Stomach (tissue), 4 donors: ENCODE measurements around the gene MYZAP.

Experiments used
- POLR2A ChIP-seq, 4 donors: fragments of 450-650 bp; IDR thresholded peaks; one replicate each; pipeline ENCODE4 v1.6.1; 2016; ENCODE audit warnings: antibody characterized with exemption in 4 of 4, control low read depth in 2 of 4, mild to moderate bottlenecking in 1 of 4, moderate library complexity in 1 of 4
- POLR2AphosphoS5 ChIP-seq, 3 donors: sonication (generic); formaldehyde crosslinking; IDR thresholded peaks; one replicate each; pipeline ENCODE4 v1.6.1; 2016; ENCODE audit warnings: antibody characterized with exemption in 3 of 3
- TF ChIP-seq, protein P1 (sequence below), 7 experiments: fragments of 450-650 bp in 4 of 7; fragments of 200-600 bp in 3 of 7; sonication (generic) in 3 of 7; IDR thresholded peaks; one replicate each; pipeline ENCODE4 v1.5.1; 2016 to 2019; ENCODE audit warnings: antibody characterized with exemption in 7 of 7, control low read depth in 2 of 7, mild to moderate bottlenecking in 1 of 7

DNA sequence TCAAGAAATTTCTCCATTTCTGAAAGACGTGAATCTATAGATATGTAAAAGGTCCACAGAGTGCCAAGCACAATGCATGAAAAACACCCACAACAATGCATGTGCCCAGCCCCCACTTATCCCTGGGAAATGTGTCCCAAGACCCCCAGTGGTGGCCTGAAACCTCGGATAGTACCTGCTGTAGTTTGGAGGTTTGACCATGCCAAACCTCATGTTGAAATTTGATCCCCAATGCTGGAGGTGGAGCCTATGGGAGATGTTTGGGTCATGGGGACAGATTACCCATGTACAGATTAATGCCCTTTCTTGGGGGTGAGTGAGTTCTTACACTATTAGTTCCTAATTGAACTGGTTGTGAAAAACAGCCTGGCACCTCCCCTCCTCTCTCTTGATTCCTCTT is 21.4 kb upstream of the MYZAP start:
- no peak for TF ChIP-seq POLR2AphosphoS5 (IDR thresholded peaks at IDR 0.05)
- TF ChIP-seq, protein P1, sequence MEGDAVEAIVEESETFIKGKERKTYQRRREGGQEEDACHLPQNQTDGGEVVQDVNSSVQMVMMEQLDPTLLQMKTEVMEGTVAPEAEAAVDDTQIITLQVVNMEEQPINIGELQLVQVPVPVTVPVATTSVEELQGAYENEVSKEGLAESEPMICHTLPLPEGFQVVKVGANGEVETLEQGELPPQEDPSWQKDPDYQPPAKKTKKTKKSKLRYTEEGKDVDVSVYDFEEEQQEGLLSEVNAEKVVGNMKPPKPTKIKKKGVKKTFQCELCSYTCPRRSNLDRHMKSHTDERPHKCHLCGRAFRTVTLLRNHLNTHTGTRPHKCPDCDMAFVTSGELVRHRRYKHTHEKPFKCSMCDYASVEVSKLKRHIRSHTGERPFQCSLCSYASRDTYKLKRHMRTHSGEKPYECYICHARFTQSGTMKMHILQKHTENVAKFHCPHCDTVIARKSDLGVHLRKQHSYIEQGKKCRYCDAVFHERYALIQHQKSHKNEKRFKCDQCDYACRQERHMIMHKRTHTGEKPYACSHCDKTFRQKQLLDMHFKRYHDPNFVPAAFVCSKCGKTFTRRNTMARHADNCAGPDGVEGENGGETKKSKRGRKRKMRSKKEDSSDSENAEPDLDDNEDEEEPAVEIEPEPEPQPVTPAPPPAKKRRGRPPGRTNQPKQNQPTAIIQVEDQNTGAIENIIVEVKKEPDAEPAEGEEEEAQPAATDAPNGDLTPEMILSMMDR (IDR thresholded peaks at IDR 0.05), result no peak
- no peak for TF ChIP-seq POLR2A (IDR thresholded peaks at IDR 0.05)
